A172 (cell line): ENCODE measurements around the gene DNAH12. TPM values are rescaled to one million over a fixed set of nuclear protein-coding genes. Genes with fewer than 3 reads are reported as not detected.
"Not testable (repeated sequence)": the region's sequence is repeated elsewhere in the genome, so short reads cannot be mapped to it uniquely, and the experiment has no call there.

Experiments
- DNase-seq: peaks from one replicate; pipeline ENCODE4 v3.0.0-alpha.2; 2015; ENCODE audit warnings: low spot score
- total RNA-seq: library from RNA; depleted of rRNA; stranded (reverse); fragments of >200 nt; shearing (Covaris generic); gene quantifications from 2 replicates; pipeline ENCODE4 v1.2.3, GENCODE V29; 2014

Gene DNAH12
- total RNA-seq, 1 experiment from 2014 or later, result not detected

GRCh38 chr3:57518276-57518915, 25.7 kb downstream of the DNAH12 start:
- peak; percentile 63 for DNase-seq

GRCh38 chr3:57512166-57512565, 32.0 kb downstream of the DNAH12 start:
- DNase-seq, result no peak

- no peak for DNase-seq
Observed at GRCh38 chr3:57505901-57506300, 38.2 kb downstream of the DNAH12 start.

- no peak for DNase-seq
Observed at GRCh38 chr3:57500506-57500905, 43.6 kb downstream of the DNAH12 start.

GRCh38 chr3:57497904-57498303, 46.2 kb downstream of the DNAH12 start:
- DNase-seq, result no peak

GRCh38 chr3:57484563-57484962, 59.6 kb downstream of the DNAH12 start:
- no peak for DNase-seq

GRCh38 chr3:57477193-57477592, 67.0 kb downstream of the DNAH12 start:
- DNase-seq, result not testable (repeated sequence)

- no peak for DNase-seq
Observed at GRCh38 chr3:57464801-57465200, 79.3 kb downstream of the DNAH12 start.

- no peak for DNase-seq
Observed at GRCh38 chr3:57464011-57464410, 80.1 kb downstream of the DNAH12 start.

- no peak for DNase-seq
Observed at GRCh38 chr3:57451150-57451846, 92.8 kb downstream of the DNAH12 start.

GRCh38 chr3:57449276-57449847, 94.8 kb downstream of the DNAH12 start:
- not testable (repeated sequence) for DNase-seq

GRCh38 chr3:57448489-57448888, 95.7 kb downstream of the DNAH12 start:
- DNase-seq, result not testable (repeated sequence)

GRCh38 chr3:57446318-57446841, 97.8 kb downstream of the DNAH12 start:
- peak; percentile 40 for DNase-seq

- DNase-seq, result no peak
Observed at GRCh38 chr3:57444469-57444868, 99.7 kb downstream of the DNAH12 start.

GRCh38 chr3:57440144-57440543, 104.0 kb downstream of the DNAH12 start:
- DNase-seq, result not testable (repeated sequence)

GRCh38 chr3:57438460-57438859, 105.7 kb downstream of the DNAH12 start:
- not testable (repeated sequence) for DNase-seq

GRCh38 chr3:57436195-57436761, 107.9 kb downstream of the DNAH12 start:
- DNase-seq, result no peak

GRCh38 chr3:57434041-57434440, 110.1 kb downstream of the DNAH12 start:
- peak; percentile 22 for DNase-seq

- DNase-seq, result no peak
Observed at GRCh38 chr3:57423335-57423734, 120.8 kb downstream of the DNAH12 start.

- no peak for DNase-seq
Observed at GRCh38 chr3:57421336-57421735, 122.8 kb downstream of the DNAH12 start.

GRCh38 chr3:57420001-57420400, 124.1 kb downstream of the DNAH12 start:
- DNase-seq, result no peak

GRCh38 chr3:57411715-57412114, 132.4 kb downstream of the DNAH12 start:
- DNase-seq, result no peak
